Lower leg skin (tissue), 3 donors: Measurements from ENCODE around the gene HADHA.

Source experiments
- CTCF ChIP-seq, 3 donors: fragments of 450-650 bp; IDR thresholded peaks; one replicate each; pipeline ENCODE4 v1.5.1; 2016; ENCODE audit warnings: antibody characterized with exemption in 3 of 3, mild to moderate bottlenecking in 3 of 3, moderate library complexity in 2 of 3
- POLR2A ChIP-seq, 2 donors: fragments of 450-650 bp; IDR thresholded peaks; one replicate each; pipeline ENCODE4 v1.6.1; 2016 to 2017; ENCODE audit warnings: antibody characterized with exemption in 2 of 2, mild to moderate bottlenecking in 1 of 2, moderate library complexity in 1 of 2

DNA sequence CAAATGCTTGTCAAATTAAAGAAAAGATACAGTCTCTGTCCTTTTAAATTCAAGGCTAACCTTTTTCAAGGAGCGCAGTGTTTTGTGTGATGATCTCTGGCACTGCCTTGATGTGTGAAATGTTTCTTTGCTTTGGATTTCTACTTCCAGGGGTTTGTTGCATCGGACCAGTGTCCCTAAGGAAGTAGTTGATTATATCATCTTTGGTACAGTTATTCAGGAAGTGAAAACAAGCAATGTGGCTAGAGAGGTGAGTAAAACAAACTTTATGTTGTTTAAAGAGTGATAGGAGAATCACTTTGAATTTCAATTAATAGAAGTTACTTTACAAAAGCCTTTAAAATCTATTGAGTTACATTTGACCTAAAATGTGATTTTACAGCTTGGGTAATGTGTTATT is 29.1 kb upstream of the HADHA start:
- TF ChIP-seq POLR2A (IDR thresholded peaks at IDR 0.05) (no peak), CTCF (IDR thresholded peaks at IDR 0.05) (no peak)
